Fibroblast of skin of right biceps (primary cell): ENCODE measurements around the gene ASIC3.

Experiments used
- DNase-seq: peaks from one replicate; pipeline ENCODE4 v3.0.0-alpha.2; 2013

The ASIC3 gene

GRCh38 chr7:151088856-151089699 lies 40.7 kb downstream of the ASIC3 start:
- peak; percentile 40 for DNase-seq

GRCh38 chr7:151089893-151090730 lies 41.8 kb downstream of the ASIC3 start:
- DNase-seq = no peak

- no peak for DNase-seq
These were observed 42.7 kb downstream of the ASIC3 start for GRCh38 chr7:151091003-151091402.

GRCh38 chr7:151091431-151091830 lies 43.1 kb downstream of the ASIC3 start:
- no peak for DNase-seq

- no peak for DNase-seq
These were observed 43.7 kb downstream of the ASIC3 start for GRCh38 chr7:151091988-151092387.

GRCh38 chr7:151093748-151094147 lies 45.4 kb downstream of the ASIC3 start:
- DNase-seq = no peak

- peak; percentile 36 for DNase-seq
These were observed 46.3 kb downstream of the ASIC3 start for GRCh38 chr7:151094675-151095074.

GRCh38 chr7:151095123-151095797 lies 46.9 kb downstream of the ASIC3 start:
- no peak for DNase-seq

- DNase-seq = peak; percentile 38
These were observed 47.6 kb downstream of the ASIC3 start for GRCh38 chr7:151095828-151096475.

- no peak for DNase-seq
These were observed 51.3 kb downstream of the ASIC3 start for GRCh38 chr7:151099486-151100211.

GRCh38 chr7:151100921-151101320 lies 52.6 kb downstream of the ASIC3 start:
- DNase-seq = no peak

GRCh38 chr7:151101621-151102396 lies 53.5 kb downstream of the ASIC3 start:
- no peak for DNase-seq
